ENCODE results near the gene CBFA2T3.
"Not testable (repeated sequence)": the region's sequence is repeated elsewhere in the genome, so short reads cannot be mapped to it uniquely, and the experiment has no call there.

CBFA2T3 gene

DNA sequence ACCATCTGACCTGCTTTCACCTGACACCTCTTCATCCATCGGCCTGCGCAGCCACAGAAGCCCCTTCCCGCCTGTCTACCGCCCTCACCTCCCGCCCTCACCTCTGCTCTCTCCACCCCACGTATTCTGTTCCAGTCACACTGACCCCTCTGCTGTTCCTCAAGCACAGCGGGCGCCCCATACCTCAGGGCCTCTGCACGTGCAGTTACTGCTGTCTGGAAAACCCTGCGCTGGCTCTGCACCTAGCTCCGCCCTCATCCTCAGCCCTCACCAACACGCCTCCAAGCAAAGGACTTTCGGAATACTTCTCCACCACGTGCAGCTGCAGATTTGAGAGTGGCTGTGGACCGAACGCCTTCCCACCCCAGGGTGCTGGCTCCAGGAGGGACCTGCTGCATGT, 85.9 kb downstream of the CBFA2T3 start:
- TF ChIP-seq ZNF324 (tag by site-specific recombination; IDR thresholded peaks at IDR 0.05) = no peak
- 0 out of 2 replicates have a peak, but pooled peaks have one; percentile 11 for TF ChIP-seq ZNF600 (tag by site-specific recombination; IDR thresholded peaks at IDR 0.05)
- TF ChIP-seq ZNF623 (tag by site-specific recombination; IDR thresholded peaks at IDR 0.05) = peak; percentile 70
- no peak for TF ChIP-seq ZNF239 (tag by site-specific recombination; IDR thresholded peaks at IDR 0.05)
- TF ChIP-seq ZNF548 (tag by site-specific recombination; IDR thresholded peaks at IDR 0.05) = no peak
- TF ChIP-seq ZNF561 (tag by site-specific recombination; IDR thresholded peaks at IDR 0.05; ENCODE audit: borderline replicate concordance) = no peak
- TF ChIP-seq, protein P1, sequence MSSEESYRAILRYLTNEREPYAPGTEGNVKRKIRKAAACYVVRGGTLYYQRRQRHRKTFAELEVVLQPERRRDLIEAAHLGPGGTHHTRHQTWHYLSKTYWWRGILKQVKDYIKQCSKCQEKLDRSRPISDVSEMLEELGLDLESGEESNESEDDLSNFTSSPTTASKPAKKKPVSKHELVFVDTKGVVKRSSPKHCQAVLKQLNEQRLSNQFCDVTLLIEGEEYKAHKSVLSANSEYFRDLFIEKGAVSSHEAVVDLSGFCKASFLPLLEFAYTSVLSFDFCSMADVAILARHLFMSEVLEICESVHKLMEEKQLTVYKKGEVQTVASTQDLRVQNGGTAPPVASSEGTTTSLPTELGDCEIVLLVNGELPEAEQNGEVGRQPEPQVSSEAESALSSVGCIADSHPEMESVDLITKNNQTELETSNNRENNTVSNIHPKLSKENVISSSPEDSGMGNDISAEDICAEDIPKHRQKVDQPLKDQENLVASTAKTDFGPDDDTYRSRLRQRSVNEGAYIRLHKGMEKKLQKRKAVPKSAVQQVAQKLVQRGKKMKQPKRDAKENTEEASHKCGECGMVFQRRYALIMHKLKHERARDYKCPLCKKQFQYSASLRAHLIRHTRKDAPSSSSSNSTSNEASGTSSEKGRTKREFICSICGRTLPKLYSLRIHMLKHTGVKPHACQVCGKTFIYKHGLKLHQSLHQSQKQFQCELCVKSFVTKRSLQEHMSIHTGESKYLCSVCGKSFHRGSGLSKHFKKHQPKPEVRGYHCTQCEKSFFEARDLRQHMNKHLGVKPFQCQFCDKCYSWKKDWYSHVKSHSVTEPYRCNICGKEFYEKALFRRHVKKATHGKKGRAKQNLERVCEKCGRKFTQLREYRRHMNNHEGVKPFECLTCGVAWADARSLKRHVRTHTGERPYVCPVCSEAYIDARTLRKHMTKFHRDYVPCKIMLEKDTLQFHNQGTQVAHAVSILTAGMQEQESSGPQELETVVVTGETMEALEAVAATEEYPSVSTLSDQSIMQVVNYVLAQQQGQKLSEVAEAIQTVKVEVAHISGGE (tag by site-specific recombination; conservative IDR thresholded peaks at IDR 0.05; ENCODE audit: low read depth) = no peak
- Histone ChIP-seq H3K4me1 (ENCODE audit: control insufficient read depth, insufficient read depth, low read length) (no peaks in the 10 kb centered on the region), H3K4me3 (ENCODE audit: low read depth, low read length) (no peak overlapping the region), H3K36me3 (ENCODE audit: control insufficient read depth in 2 of 2, insufficient read depth in 1 of 2, low read length in 2 of 2) (no peaks in the 10 kb centered on the region), H3K9me3 (ENCODE audit: control insufficient read depth, insufficient read depth, low read depth, low read length) (no peaks in the 10 kb centered on the region), H3K27ac (ENCODE audit: extremely low read depth, low read depth, low read length) (no peak overlapping the region)
- ChIA-PET CTCF (no interaction called here), POLR2A (no interaction called here)

DNA sequence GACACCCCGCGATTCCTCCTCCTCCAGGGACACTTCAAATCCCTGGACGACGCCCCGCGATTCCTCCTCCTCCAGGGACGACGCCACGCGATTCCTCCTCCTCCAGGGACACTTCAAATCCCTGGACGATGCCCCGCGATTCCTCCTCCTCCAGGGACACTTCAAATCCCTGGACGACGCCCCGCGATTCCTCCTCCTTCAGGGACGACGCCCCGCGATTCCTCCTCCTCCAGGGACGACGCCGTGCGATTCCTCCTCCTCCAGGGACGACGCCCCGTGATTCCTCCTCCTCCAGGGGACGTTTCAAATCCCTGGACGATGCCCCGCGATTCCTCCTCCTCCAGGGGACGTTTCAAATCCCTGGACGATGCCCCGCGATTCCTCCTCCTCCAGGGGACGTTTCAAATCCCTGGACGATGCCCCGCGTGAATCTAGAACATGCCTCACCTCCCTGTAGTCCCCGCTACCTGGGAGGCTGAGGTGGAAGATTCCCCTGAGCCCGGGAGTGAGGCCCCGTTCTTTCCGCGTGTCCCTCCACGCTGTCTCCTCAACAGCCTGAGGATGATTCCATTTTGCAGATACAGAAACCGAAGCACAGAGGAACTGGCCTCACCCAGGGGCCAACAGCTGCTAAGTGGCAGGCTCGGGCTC, 87.2 kb downstream of the CBFA2T3 start:
- POLR2A ChIA-PET; H3K9me3 ChIP-seq (ENCODE audit: control insufficient read depth, insufficient read depth, low read depth, low read length); H3K4me3 ChIP-seq (ENCODE audit: low read depth, low read length); H3K36me3 ChIP-seq (ENCODE audit: control insufficient read depth in 2 of 2, insufficient read depth in 1 of 2, low read length in 2 of 2); H3K4me1 ChIP-seq (ENCODE audit: control insufficient read depth, insufficient read depth, low read length); H3K27ac ChIP-seq (ENCODE audit: extremely low read depth, low read depth, low read length): not testable (repeated sequence)
- 0 out of 2 replicates have a peak, but pooled peaks have one; percentile 17 for TF ChIP-seq WT1 (tag by site-specific recombination; IDR thresholded peaks at IDR 0.05)
- CTCF ChIA-PET = interaction anchor here (0.6 kb wide), 1 partner anchor 18 kb away, joined by 3 read pairs; no protein-coding TSS in a partner anchor

DNA sequence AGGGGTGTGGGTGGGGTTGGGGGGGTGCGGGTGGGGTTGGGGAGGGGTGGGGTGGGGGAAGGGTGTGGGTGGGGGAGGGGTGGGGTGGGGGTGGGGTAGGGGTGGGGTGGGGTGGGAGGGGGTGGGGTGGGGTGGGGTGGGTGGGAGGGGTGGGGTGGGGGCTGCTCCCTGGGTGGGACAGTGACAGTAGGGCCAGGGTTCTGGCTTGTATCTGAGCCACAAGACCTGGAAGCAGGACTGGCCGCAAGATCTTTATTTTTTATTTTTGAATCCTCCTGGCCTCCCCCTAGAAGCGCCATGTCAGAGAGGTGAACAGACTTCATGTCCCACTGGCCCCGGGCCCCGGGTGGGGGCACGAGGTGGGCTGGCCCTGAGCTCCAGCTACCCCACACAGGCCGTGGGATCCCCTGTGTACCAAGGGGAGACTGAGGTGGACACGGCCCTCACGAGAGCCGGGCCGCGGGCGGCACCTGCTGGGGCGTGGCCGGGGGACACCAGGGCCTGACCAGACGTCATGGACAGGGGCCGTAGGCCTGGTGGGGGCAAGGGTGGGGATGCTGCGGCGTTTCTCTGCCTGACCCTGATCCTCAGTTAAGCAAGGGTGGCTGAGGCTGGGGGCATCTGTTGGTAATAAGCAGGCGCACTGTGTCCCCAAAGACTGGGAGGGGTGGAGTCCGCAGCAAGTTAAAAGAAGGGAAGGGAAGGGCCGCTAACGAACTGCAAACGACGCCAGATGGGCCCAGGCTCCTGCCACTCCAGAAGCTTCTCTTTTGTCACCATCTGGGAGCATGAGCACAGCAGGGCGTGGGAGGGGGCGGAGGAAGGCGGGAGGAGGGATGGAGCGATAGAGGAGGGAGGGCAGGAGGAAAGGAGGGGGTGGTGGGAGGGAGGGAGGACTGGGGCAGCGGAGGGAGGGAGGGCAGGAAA, 88.3 kb downstream of the CBFA2T3 start:
- no peak overlapping the region for H3K27ac ChIP-seq (ENCODE audit: extremely low read depth, low read depth, low read length)

More for the DNA sequence above, 88.3 kb downstream of the CBFA2T3 start:
- H3K4me3 ChIP-seq (ENCODE audit: low read depth, low read length) = no peak overlapping the region
- no peaks in the 10 kb centered on the region for H3K9me3 ChIP-seq (ENCODE audit: control insufficient read depth, insufficient read depth, low read depth, low read length)
- ChIA-PET POLR2A (no interaction called here), CTCF (no interaction called here)
- H3K36me3 ChIP-seq (ENCODE audit: control insufficient read depth in 2 of 2, insufficient read depth in 1 of 2, low read length in 2 of 2) = no peaks in the 10 kb centered on the region
- H3K4me1 ChIP-seq (ENCODE audit: control insufficient read depth, insufficient read depth, low read length) = no peaks in the 10 kb centered on the region
- TF ChIP-seq, protein P2, sequence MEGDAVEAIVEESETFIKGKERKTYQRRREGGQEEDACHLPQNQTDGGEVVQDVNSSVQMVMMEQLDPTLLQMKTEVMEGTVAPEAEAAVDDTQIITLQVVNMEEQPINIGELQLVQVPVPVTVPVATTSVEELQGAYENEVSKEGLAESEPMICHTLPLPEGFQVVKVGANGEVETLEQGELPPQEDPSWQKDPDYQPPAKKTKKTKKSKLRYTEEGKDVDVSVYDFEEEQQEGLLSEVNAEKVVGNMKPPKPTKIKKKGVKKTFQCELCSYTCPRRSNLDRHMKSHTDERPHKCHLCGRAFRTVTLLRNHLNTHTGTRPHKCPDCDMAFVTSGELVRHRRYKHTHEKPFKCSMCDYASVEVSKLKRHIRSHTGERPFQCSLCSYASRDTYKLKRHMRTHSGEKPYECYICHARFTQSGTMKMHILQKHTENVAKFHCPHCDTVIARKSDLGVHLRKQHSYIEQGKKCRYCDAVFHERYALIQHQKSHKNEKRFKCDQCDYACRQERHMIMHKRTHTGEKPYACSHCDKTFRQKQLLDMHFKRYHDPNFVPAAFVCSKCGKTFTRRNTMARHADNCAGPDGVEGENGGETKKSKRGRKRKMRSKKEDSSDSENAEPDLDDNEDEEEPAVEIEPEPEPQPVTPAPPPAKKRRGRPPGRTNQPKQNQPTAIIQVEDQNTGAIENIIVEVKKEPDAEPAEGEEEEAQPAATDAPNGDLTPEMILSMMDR (tag by site-specific recombination; IDR thresholded peaks at IDR 0.05) = no peak
- TF ChIP-seq KLF1 (tag by site-specific recombination; IDR thresholded peaks at IDR 0.05) (peak; percentile 45; the same call in 1 of the 2 replicates), KLF8 (tag by site-specific recombination; IDR thresholded peaks at IDR 0.05) (peak; percentile 59; the same call in 1 of the 2 replicates)

Measured in HEK293 (cell line).